Measurements from ENCODE around the gene SDK1.

Gene SDK1

GRCh38 chr7:4134631-4135030, 833.6 kb downstream of the SDK1 start:
- Histone ChIP-seq H3K4me3 (ENCODE audit: insufficient read depth, low read depth, low read length, poor library complexity, severe bottlenecking) (no peak overlapping the region), H3K27me3 (replicated peaks; ENCODE audit: control insufficient read depth, insufficient read depth, low read length, poor library complexity, severe bottlenecking) (no peaks in the 10 kb centered on the region), H3K27ac (ENCODE audit: insufficient read depth, low read length, poor library complexity, severe bottlenecking) (no peak overlapping the region), H3K4me1 (ENCODE audit: control insufficient read depth, insufficient read depth, low read length, poor library complexity, severe bottlenecking) (no peaks in the 10 kb centered on the region), H3K36me3 (ENCODE audit: control insufficient read depth, insufficient read depth, low read length) (no peaks in the 10 kb centered on the region), H3K9me3 (ENCODE audit: control insufficient read depth, low read length) (no peaks in the 10 kb centered on the region)
- no peak for DNase-seq

GRCh38 chr7:4135301-4135700, 834.2 kb downstream of the SDK1 start:
- no peak overlapping the region for H3K4me3 ChIP-seq (ENCODE audit: insufficient read depth, low read depth, low read length, poor library complexity, severe bottlenecking)
- DNase-seq = no peak

GRCh38 chr7:4136036-4136435, 835.0 kb downstream of the SDK1 start:
- DNase-seq = no peak
- no peak overlapping the region for H3K4me3 ChIP-seq (ENCODE audit: insufficient read depth, low read depth, low read length, poor library complexity, severe bottlenecking)
- no peak overlapping the region for H3K27ac ChIP-seq (ENCODE audit: insufficient read depth, low read length, poor library complexity, severe bottlenecking)
- H3K4me1 ChIP-seq (ENCODE audit: control insufficient read depth, insufficient read depth, low read length, poor library complexity, severe bottlenecking) = no peaks in the 10 kb centered on the region
- no peaks in the 10 kb centered on the region for H3K9me3 ChIP-seq (ENCODE audit: control insufficient read depth, low read length)
- no peaks in the 10 kb centered on the region for H3K27me3 ChIP-seq (replicated peaks; ENCODE audit: control insufficient read depth, insufficient read depth, low read length, poor library complexity, severe bottlenecking)
- H3K36me3 ChIP-seq (ENCODE audit: control insufficient read depth, insufficient read depth, low read length) = no peaks in the 10 kb centered on the region

More at GRCh38 chr7:4135301-4135700, 834.2 kb downstream of the SDK1 start:
- Histone ChIP-seq H3K4me1 (ENCODE audit: control insufficient read depth, insufficient read depth, low read length, poor library complexity, severe bottlenecking) (no peaks in the 10 kb centered on the region), H3K27me3 (replicated peaks; ENCODE audit: control insufficient read depth, insufficient read depth, low read length, poor library complexity, severe bottlenecking) (no peaks in the 10 kb centered on the region), H3K27ac (ENCODE audit: insufficient read depth, low read length, poor library complexity, severe bottlenecking) (no peak overlapping the region), H3K36me3 (ENCODE audit: control insufficient read depth, insufficient read depth, low read length) (no peaks in the 10 kb centered on the region), H3K9me3 (ENCODE audit: control insufficient read depth, low read length) (no peaks in the 10 kb centered on the region)

GRCh38 chr7:4136501-4137110, 835.6 kb downstream of the SDK1 start:
- Histone ChIP-seq H3K27me3 (replicated peaks; ENCODE audit: control insufficient read depth, insufficient read depth, low read length, poor library complexity, severe bottlenecking) (no peaks in the 10 kb centered on the region), H3K36me3 (ENCODE audit: control insufficient read depth, insufficient read depth, low read length) (no peaks in the 10 kb centered on the region), H3K9me3 (ENCODE audit: control insufficient read depth, low read length) (no peaks in the 10 kb centered on the region), H3K27ac (ENCODE audit: insufficient read depth, low read length, poor library complexity, severe bottlenecking) (no peak overlapping the region), H3K4me3 (ENCODE audit: insufficient read depth, low read depth, low read length, poor library complexity, severe bottlenecking) (no peak overlapping the region), H3K4me1 (ENCODE audit: control insufficient read depth, insufficient read depth, low read length, poor library complexity, severe bottlenecking) (no peaks in the 10 kb centered on the region)
- DNase-seq = no peak

- no peaks in the 10 kb centered on the region for H3K9me3 ChIP-seq (ENCODE audit: control insufficient read depth, low read length)
- H3K36me3 ChIP-seq (ENCODE audit: control insufficient read depth, insufficient read depth, low read length) = no peaks in the 10 kb centered on the region
- no peak overlapping the region for H3K4me3 ChIP-seq (ENCODE audit: insufficient read depth, low read depth, low read length, poor library complexity, severe bottlenecking)
- H3K4me1 ChIP-seq (ENCODE audit: control insufficient read depth, insufficient read depth, low read length, poor library complexity, severe bottlenecking) = no peaks in the 10 kb centered on the region
- no peak for DNase-seq
- no peaks in the 10 kb centered on the region for H3K27me3 ChIP-seq (replicated peaks; ENCODE audit: control insufficient read depth, insufficient read depth, low read length, poor library complexity, severe bottlenecking)
- no peak overlapping the region for H3K27ac ChIP-seq (ENCODE audit: insufficient read depth, low read length, poor library complexity, severe bottlenecking)
These were observed 836.5 kb downstream of the SDK1 start for GRCh38 chr7:4137552-4137951.

GRCh38 chr7:4138866-4139265, 837.8 kb downstream of the SDK1 start:
- H3K36me3 ChIP-seq (ENCODE audit: control insufficient read depth, insufficient read depth, low read length) = no peaks in the 10 kb centered on the region
- H3K4me1 ChIP-seq (ENCODE audit: control insufficient read depth, insufficient read depth, low read length, poor library complexity, severe bottlenecking) = no peaks in the 10 kb centered on the region
- no peaks in the 10 kb centered on the region for H3K27me3 ChIP-seq (replicated peaks; ENCODE audit: control insufficient read depth, insufficient read depth, low read length, poor library complexity, severe bottlenecking)
- no peak for DNase-seq
- no peaks in the 10 kb centered on the region for H3K9me3 ChIP-seq (ENCODE audit: control insufficient read depth, low read length)
- H3K4me3 ChIP-seq (ENCODE audit: insufficient read depth, low read depth, low read length, poor library complexity, severe bottlenecking) = no peak overlapping the region
- no peak overlapping the region for H3K27ac ChIP-seq (ENCODE audit: insufficient read depth, low read length, poor library complexity, severe bottlenecking)

GRCh38 chr7:4139656-4140625, 838.9 kb downstream of the SDK1 start:
- H3K4me3 ChIP-seq (ENCODE audit: insufficient read depth, low read depth, low read length, poor library complexity, severe bottlenecking) = no peak overlapping the region

GRCh38 chr7:4140933-4141332, 839.9 kb downstream of the SDK1 start:
- H3K36me3 ChIP-seq (ENCODE audit: control insufficient read depth, insufficient read depth, low read length) = no peaks in the 10 kb centered on the region
- H3K27me3 ChIP-seq (replicated peaks; ENCODE audit: control insufficient read depth, insufficient read depth, low read length, poor library complexity, severe bottlenecking) = no peaks in the 10 kb centered on the region
- no peak overlapping the region for H3K4me3 ChIP-seq (ENCODE audit: insufficient read depth, low read depth, low read length, poor library complexity, severe bottlenecking)
- H3K4me1 ChIP-seq (ENCODE audit: control insufficient read depth, insufficient read depth, low read length, poor library complexity, severe bottlenecking) = no peaks in the 10 kb centered on the region
- no peaks in the 10 kb centered on the region for H3K9me3 ChIP-seq (ENCODE audit: control insufficient read depth, low read length)
- DNase-seq = no peak
- H3K27ac ChIP-seq (ENCODE audit: insufficient read depth, low read length, poor library complexity, severe bottlenecking) = no peak overlapping the region

More at GRCh38 chr7:4139656-4140625, 838.9 kb downstream of the SDK1 start:
- H3K4me1 ChIP-seq (ENCODE audit: control insufficient read depth, insufficient read depth, low read length, poor library complexity, severe bottlenecking) = no peaks in the 10 kb centered on the region
- no peaks in the 10 kb centered on the region for H3K36me3 ChIP-seq (ENCODE audit: control insufficient read depth, insufficient read depth, low read length)
- no peak overlapping the region for H3K27ac ChIP-seq (ENCODE audit: insufficient read depth, low read length, poor library complexity, severe bottlenecking)
- no peaks in the 10 kb centered on the region for H3K27me3 ChIP-seq (replicated peaks; ENCODE audit: control insufficient read depth, insufficient read depth, low read length, poor library complexity, severe bottlenecking)
- no peaks in the 10 kb centered on the region for H3K9me3 ChIP-seq (ENCODE audit: control insufficient read depth, low read length)
- no peak for DNase-seq

- no peaks in the 10 kb centered on the region for H3K27me3 ChIP-seq (replicated peaks; ENCODE audit: control insufficient read depth, insufficient read depth, low read length, poor library complexity, severe bottlenecking)
- no peak overlapping the region for H3K4me3 ChIP-seq (ENCODE audit: insufficient read depth, low read depth, low read length, poor library complexity, severe bottlenecking)
- H3K9me3 ChIP-seq (ENCODE audit: control insufficient read depth, low read length) = no peaks in the 10 kb centered on the region
- no peaks in the 10 kb centered on the region for H3K36me3 ChIP-seq (ENCODE audit: control insufficient read depth, insufficient read depth, low read length)
- no peak for DNase-seq
- no peak overlapping the region for H3K27ac ChIP-seq (ENCODE audit: insufficient read depth, low read length, poor library complexity, severe bottlenecking)
- no peaks in the 10 kb centered on the region for H3K4me1 ChIP-seq (ENCODE audit: control insufficient read depth, insufficient read depth, low read length, poor library complexity, severe bottlenecking)
These were observed 842.0 kb downstream of the SDK1 start for GRCh38 chr7:4143006-4143405.

- Histone ChIP-seq H3K27ac (ENCODE audit: insufficient read depth, low read length, poor library complexity, severe bottlenecking) (no peak overlapping the region), H3K27me3 (replicated peaks; ENCODE audit: control insufficient read depth, insufficient read depth, low read length, poor library complexity, severe bottlenecking) (no peaks in the 10 kb centered on the region), H3K4me3 (ENCODE audit: insufficient read depth, low read depth, low read length, poor library complexity, severe bottlenecking) (no peak overlapping the region), H3K9me3 (ENCODE audit: control insufficient read depth, low read length) (no peaks in the 10 kb centered on the region), H3K36me3 (ENCODE audit: control insufficient read depth, insufficient read depth, low read length) (no peaks in the 10 kb centered on the region), H3K4me1 (ENCODE audit: control insufficient read depth, insufficient read depth, low read length, poor library complexity, severe bottlenecking) (no peaks in the 10 kb centered on the region)
- DNase-seq = no peak
These were observed 842.6 kb downstream of the SDK1 start for GRCh38 chr7:4143511-4144171.

All from effector memory CD4-positive, alpha-beta T cell (primary cell).